Adrenal gland (tissue), 12 donors: Measurements from ENCODE around the gene U2SURP. TPM values are rescaled to one million over a fixed set of nuclear protein-coding genes. Genes with fewer than 3 reads are reported as not detected.
A peak's percentile ranks its signal among the peaks of the same experiment; 100 is the strongest.

Experiments used
- DNase-seq, 7 donors: peaks; one replicate each; pipeline ENCODE4 v3.0.0-alpha.2; 2019 to 2020
- H3K27ac ChIP-seq, 5 donors: fragments of 200-600 bp; sonication (generic) in 4 of 5; 1 replicate in 3 of 5; 2 replicates in 2 of 5; pipeline versions ENCODE4 v1.5.1 to v1.8.0; 2016 to 2020; ENCODE audit warnings: mild to moderate bottlenecking in 1 of 5
- H3K27me3 ChIP-seq: fragments of 200-600 bp; 2 replicates; pipeline ENCODE4 v1.8.0; 2021
- H3K36me3 ChIP-seq, 2 donors: fragments of 200-600 bp; replicated peaks in 1 of 2; 1 replicate in 1 of 2; 2 replicates in 1 of 2; pipeline versions ENCODE4 v1.5.1 to v1.8.0; 2018 to 2022
- H3K4me1 ChIP-seq, 2 donors: fragments of 200-600 bp; replicated peaks in 1 of 2; 1 replicate in 1 of 2; 2 replicates in 1 of 2; pipeline versions ENCODE4 v1.5.1 to v1.8.0; 2018 to 2021
- H3K4me3 ChIP-seq, 4 donors: fragments of 200-600 bp; sonication (generic) in 3 of 4; one replicate each; pipeline ENCODE4 v1.5.1; 2016 to 2018
- H3K9me3 ChIP-seq, 3 donors: fragments of 200-600 bp; sonication (generic) in 1 of 3; replicated peaks in 1 of 3; 1 replicate in 2 of 3; 2 replicates in 1 of 3; pipeline versions ENCODE4 v1.5.1 to v1.8.0; 2016 to 2021
- CTCF ChIP-seq, 6 experiments: fragments of 450-650 bp in 4 of 6; fragments of 200-600 bp in 2 of 6; sonication (generic) in 1 of 6; IDR thresholded peaks; 1 replicate in 5 of 6; 2 replicates in 1 of 6; pipeline versions ENCODE4 v1.5.1 to v1.8.0; 2016 to 2021; ENCODE audit warnings: antibody characterized with exemption in 6 of 6, mild to moderate bottlenecking in 2 of 6, moderate library complexity in 1 of 6
- POLR2A ChIP-seq, 2 donors: fragments of 450-650 bp; IDR thresholded peaks; one replicate each; pipeline ENCODE4 v1.6.1; 2017; ENCODE audit warnings: antibody characterized with exemption in 2 of 2, mild to moderate bottlenecking in 2 of 2, moderate library complexity in 1 of 2
- WGBS, 4 donors: extraction: QIAGEN DNeasy Blood & Tissue Kit in 2 of 4; methylation state at CpG; one replicate each; pipeline versions ENCODE4 v1.1.5 to v1.1.7; 2013 to 2017; 5-methylcytosine and 5-hydroxymethylcytosine counted together
- intact Hi-C, 2 donors: fragments of 100-400 bp; cut with DNase I; formaldehyde crosslinking; loops; one replicate each; pipeline versions ENCODE4 v1.14.1 to v1.15.0; 2022 to 2023
- polyA plus RNA-seq, 3 donors: library from polyadenylated mRNA; stranded (reverse); fragments of 200-250 nt in 2 of 3; fragments of 350-450 nt in 1 of 3; fragmentation: Illumina TruSeq in 1 of 3; extraction: RNeasy Lipid Tissue Mini Kit (QIAGEN cat#74804) in 1 of 3; gene quantifications; one replicate each; pipeline ENCODE4 v1.2.3, GENCODE V29; 2013 to 2014
- total RNA-seq, 9 donors: library from RNA; depleted of rRNA in 4 of 9; stranded (reverse); fragments of >200 nt in 4 of 9; fragments of 120-200 nt in 1 of 9; fragmentation: NEBNext Ultra II Directional in 1 of 9; extraction: Animal tissue kit (Norgen Biotek cat#: 25700) in 1 of 9; gene quantifications; one replicate each; pipeline versions ENCODE4 v1.1.0 to v1.2.4, GENCODE V29; 2013 to 2023
- donor health status: healthy with polysubstance abuse.
- donor health status: Bipolar disorder and iron deficiency.
- donor health status: DM: yes; HTN: yes; CAD: no.
- donor health status: DM: no; HTN: no; CAD: no.
- donor health status: DM: no; HTN: no; CAD: no.
- donor health status: DM: yes; HTN: yes; CAD: no.

The U2SURP gene
- total and polyA plus RNA-seq, 12 donors, result 18.6 to 113 (median 56.4) TPM

GRCh38 chr3:142953443-142953842, 47.9 kb upstream of the U2SURP start:
- H3K27me3 ChIP-seq, result no peaks in the 10 kb centered on the region
- H3K27ac ChIP-seq, result no peak overlapping the region
- H3K4me3 ChIP-seq, result no peak overlapping the region
- WGBS, 4 donors, result 76 to 100% (median 87%) methylated on average over 3 of the region's 3 CpGs
- no peak for DNase-seq
- TF ChIP-seq POLR2A (IDR thresholded peaks at IDR 0.05) (no peak), CTCF (IDR thresholded peaks at IDR 0.05) (no peak)
- no peaks in the 10 kb centered on the region for H3K36me3 ChIP-seq
- peaks cover 0 to 4% of the 10 kb centered on the region in 2 donors for H3K4me1 ChIP-seq
- intact Hi-C loops, result no loop called here
- no peaks in the 10 kb centered on the region for H3K9me3 ChIP-seq

- 30 to 43% (median 34%) methylated on average over 6 of the region's 6 CpGs for WGBS, 4 donors
- intact Hi-C loops, result no loop called here
- no peak for TF ChIP-seq CTCF (IDR thresholded peaks at IDR 0.05)
- no peak for TF ChIP-seq POLR2A (IDR thresholded peaks at IDR 0.05)
- H3K36me3 ChIP-seq, result no peaks in the 10 kb centered on the region
- peaks cover 14% of the 10 kb centered on the region for H3K27me3 ChIP-seq
- peak; percentile 75 to 91 (median 85) for DNase-seq
- H3K4me1 ChIP-seq, result peaks cover 0 to 6% of the 10 kb centered on the region in 2 donors
- H3K9me3 ChIP-seq, result no peaks in the 10 kb centered on the region
- H3K27ac ChIP-seq, result peak overlapping the region in 3 of 5 donors; percentile 10 to 54 (median 23)
- H3K4me3 ChIP-seq, result no peak overlapping the region
Measured at GRCh38 chr3:142958707-142959106, 42.7 kb upstream of the U2SURP start.

GRCh38 chr3:142960322-142960850, 41.0 kb upstream of the U2SURP start:
- Histone ChIP-seq H3K4me1 (peaks cover 0 to 6% of the 10 kb centered on the region in 2 donors), H3K27me3 (peaks cover 19% of the 10 kb centered on the region), H3K9me3 (no peaks in the 10 kb centered on the region), H3K36me3 (no peaks in the 10 kb centered on the region), H3K4me3 (no peak overlapping the region), H3K27ac (no peak overlapping the region)
- 50 to 81% (median 64%) methylated on average over 1 of the region's 1 CpG for WGBS, 4 donors
- intact Hi-C loops, result no loop called here
- TF ChIP-seq CTCF (IDR thresholded peaks at IDR 0.05), result no peak
- no peak for TF ChIP-seq POLR2A (IDR thresholded peaks at IDR 0.05)
- no peak for DNase-seq

GRCh38 chr3:142961539-142961938, 39.8 kb upstream of the U2SURP start:
- no peak for TF ChIP-seq POLR2A (IDR thresholded peaks at IDR 0.05)
- no peak for TF ChIP-seq CTCF (IDR thresholded peaks at IDR 0.05)
- Histone ChIP-seq H3K4me3 (no peak overlapping the region), H3K36me3 (no peaks in the 10 kb centered on the region), H3K4me1 (peaks cover 0 to 6% of the 10 kb centered on the region in 2 donors), H3K27me3 (peaks cover 19% of the 10 kb centered on the region), H3K9me3 (no peaks in the 10 kb centered on the region), H3K27ac (no peak overlapping the region)
- 85 to 92% (median 89%) methylated on average over 2 of the region's 2 CpGs for WGBS, 4 donors
- intact Hi-C loops, result no loop called here
- DNase-seq, result no peak
